Neural cell (in vitro differentiated cells): ENCODE results near the gene ZDHHC4. TPM values are rescaled to one million over a fixed set of nuclear protein-coding genes. Genes with fewer than 3 reads are reported as not detected.

ENCODE experiments used
- H2AFZ ChIP-seq: fragments of 200-600, 300-800 bp; sonication (generic), shearing (Covaris generic); 2 replicates; pipeline ENCODE4 v1.6.0; 2014; ENCODE audit warnings: low read depth, mild to moderate bottlenecking, antibody characterized with exemption, low read length, moderate library complexity
- H3F3A ChIP-seq: fragments of 200-600 bp; shearing (Covaris generic); 2 replicates; pipeline ENCODE4 v1.6.1; 2016; ENCODE audit warnings: mild to moderate bottlenecking, moderate library complexity, mixed read lengths, antibody characterized with exemption, low read length; ENCODE audit not compliant: insufficient read depth, poor library complexity, severe bottlenecking
- H3K27ac ChIP-seq: fragments of 200-600, 300-800 bp; sonication (generic), shearing (Covaris generic); 2 replicates; pipeline ENCODE4 v1.5.1; 2014; ENCODE audit warnings: mild to moderate bottlenecking, low read length, moderate library complexity
- H3K27me3 ChIP-seq: fragments of 300-800, 200-600 bp; sonication (generic), shearing (Covaris generic); 2 replicates; pipeline ENCODE4 v1.6.0; 2014; ENCODE audit warnings: mild to moderate bottlenecking, low read depth, low read length, moderate library complexity; ENCODE audit not compliant: insufficient read depth
- H3K36me3 ChIP-seq: fragments of 300-800, 200-600 bp; sonication (generic), shearing (Covaris generic); 2 replicates; pipeline ENCODE4 v1.5.1; 2014; ENCODE audit warnings: mild to moderate bottlenecking, antibody characterized with exemption, low read length, moderate library complexity; ENCODE audit not compliant: insufficient read depth
- H3K4me2 ChIP-seq: fragments of 300-800, 200-600 bp; sonication (generic), shearing (Covaris generic); 2 replicates; pipeline ENCODE4 v1.6.0; 2014; ENCODE audit warnings: mild to moderate bottlenecking, low read length
- H3K4me3 ChIP-seq: fragments of 300-800, 200-600 bp; sonication (generic), shearing (Covaris generic); 2 replicates; pipeline ENCODE4 v1.5.1; 2014; ENCODE audit warnings: mild to moderate bottlenecking, low read length, moderate library complexity
- H3K79me2 ChIP-seq: fragments of 200-600 bp; shearing (Covaris generic); replicated peaks from 2 replicates; pipeline ENCODE4 v1.6.0; 2014; ENCODE audit warnings: mild to moderate bottlenecking, low read length, moderate library complexity; ENCODE audit not compliant: insufficient read depth
- H3K9ac ChIP-seq: fragments of 300-800, 200-600 bp; sonication (generic), shearing (Covaris generic); 2 replicates; pipeline ENCODE4 v1.6.1; 2016; ENCODE audit warnings: mild to moderate bottlenecking, low read length, mixed read lengths
- H3K9me2 ChIP-seq: fragments of 200-600 bp; shearing (Covaris generic); 2 replicates; pipeline ENCODE4 v1.6.1; 2016; ENCODE audit warnings: mild to moderate bottlenecking, low read length, mixed read lengths; ENCODE audit not compliant: insufficient read depth
- H3K9me3 ChIP-seq: fragments of 200-600, 300-800 bp; sonication (generic), shearing (Covaris generic); 2 replicates; pipeline ENCODE4 v1.6.1; 2016; ENCODE audit warnings: mild to moderate bottlenecking, mixed run types, low read length, moderate library complexity, mixed read lengths
- H4K20me1 ChIP-seq: fragments of 200-600 bp; shearing (Covaris generic); 2 replicates; pipeline ENCODE4 v1.6.1; 2016; ENCODE audit warnings: mild to moderate bottlenecking, mixed run types; ENCODE audit not compliant: insufficient read depth
- CTCF ChIP-seq: fragments of 450-650 bp; IDR thresholded peaks from 2 replicates; pipeline ENCODE4 v1.5.1; 2014; ENCODE audit warnings: antibody characterized with exemption, mild to moderate bottlenecking, moderate library complexity; ENCODE audit not compliant: poor library complexity, severe bottlenecking
- EP300 ChIP-seq: fragments of 450-650 bp; conservative IDR thresholded peaks from 2 replicates; pipeline ENCODE4 v1.6.1; 2014; ENCODE audit warnings: antibody characterized with exemption, mild to moderate bottlenecking, moderate library complexity; ENCODE audit not compliant: poor library complexity, severe bottlenecking
- EZH2 ChIP-seq: fragments of 200-600, 300-800 bp; shearing (Covaris generic), sonication (generic); IDR thresholded peaks from 2 replicates; pipeline ENCODE4 v1.6.1; 2014; ENCODE audit warnings: antibody characterized with exemption, low read length, borderline replicate concordance, mild to moderate bottlenecking; ENCODE audit not compliant: insufficient read depth, poor library complexity, severe bottlenecking
- MXI1 ChIP-seq: fragments of 450-650 bp; conservative IDR thresholded peaks from 2 replicates; pipeline ENCODE4 v1.6.1; 2014; ENCODE audit warnings: antibody characterized with exemption, mild to moderate bottlenecking; ENCODE audit not compliant: poor library complexity, severe bottlenecking
- POLR2AphosphoS5 ChIP-seq: IDR thresholded peaks from 2 replicates; pipeline ENCODE4 v1.6.1; 2012
- RAD21 ChIP-seq: fragments of 450-650 bp; conservative IDR thresholded peaks from 2 replicates; pipeline ENCODE4 v1.6.1; 2014; ENCODE audit warnings: antibody characterized with exemption, mild to moderate bottlenecking, moderate library complexity
- REST ChIP-seq: IDR thresholded peaks from 2 replicates; pipeline ENCODE4 v1.6.1; 2012; ENCODE audit warnings: borderline replicate concordance
- SMC3 ChIP-seq: fragments of 450-650 bp; conservative IDR thresholded peaks from 2 replicates; pipeline ENCODE4 v1.6.1; 2014; ENCODE audit warnings: antibody characterized with exemption, mild to moderate bottlenecking, moderate library complexity; ENCODE audit not compliant: poor library complexity
- TAF1 ChIP-seq: IDR thresholded peaks from 2 replicates; pipeline ENCODE4 v1.6.1; 2012; ENCODE audit warnings: low read depth
- polyA plus RNA-seq: library from polyadenylated mRNA; depleted of rRNA; stranded (reverse); fragments of >200 nt; gene quantifications from 2 replicates; pipeline ENCODE4 v1.2.3, GENCODE V29; 2014

Gene ZDHHC4
- polyA plus RNA-seq, 1 donor from 2014 or later = 52.2 TPM

- no peak overlapping the region for H3K27ac ChIP-seq
- no peak overlapping the region for H3K4me3 ChIP-seq
- H3K9ac ChIP-seq = no peak overlapping the region
- no peaks in the 10 kb centered on the region for H3F3A ChIP-seq
- no peaks in the 10 kb centered on the region for H3K9me3 ChIP-seq
- no peaks in the 10 kb centered on the region for H3K27me3 ChIP-seq
- no peak overlapping the region for H3K4me2 ChIP-seq
- no peaks in the 10 kb centered on the region for H3K9me2 ChIP-seq
- H3K79me2 ChIP-seq = no peaks in the 10 kb centered on the region
- TF ChIP-seq EP300 = no peak
- TF ChIP-seq POLR2AphosphoS5 = no peak
- no peak for TF ChIP-seq CTCF
- no peak for TF ChIP-seq TAF1
- TF ChIP-seq EZH2 = no peak
- TF ChIP-seq REST = no peak
- no peak for TF ChIP-seq SMC3
- no peak for TF ChIP-seq MXI1
- TF ChIP-seq RAD21 = no peak
- H2AFZ ChIP-seq = no peak overlapping the region
- no peaks in the 10 kb centered on the region for H4K20me1 ChIP-seq
- no peaks in the 10 kb centered on the region for H3K36me3 ChIP-seq
These were observed 18.4 kb upstream of the ZDHHC4 start for GRCh38 chr7:6558837-6559236.

- Histone ChIP-seq H3K4me3 (no peak overlapping the region), H2AFZ (no peak overlapping the region), H3K9me2 (no peaks in the 10 kb centered on the region), H3K4me2 (no peak overlapping the region), H3K9ac (no peak overlapping the region), H3F3A (no peaks in the 10 kb centered on the region), H3K27me3 (no peaks in the 10 kb centered on the region), H3K27ac (no peak overlapping the region), H3K36me3 (no peaks in the 10 kb centered on the region), H3K79me2 (no peaks in the 10 kb centered on the region), H4K20me1 (no peaks in the 10 kb centered on the region), H3K9me3 (no peaks in the 10 kb centered on the region)
- TF ChIP-seq EP300 (no peak), POLR2AphosphoS5 (no peak), REST (no peak), RAD21 (no peak), CTCF (no peak), MXI1 (no peak), TAF1 (no peak), SMC3 (no peak), EZH2 (no peak)
These were observed 17.4 kb upstream of the ZDHHC4 start for GRCh38 chr7:6559896-6560295.
